Muscle of back (tissue), 13 donors: ENCODE measurements around the gene UBXN11. TPM values are rescaled to one million over a fixed set of nuclear protein-coding genes. Genes with fewer than 3 reads are reported as not detected.

Experiments used
- DNase-seq, 3 donors: peaks; one replicate each; pipeline versions ENCODE4 v3.0.0 to v3.0.0-alpha.2; 2013
- long read RNA-seq, 9 donors: transcript quantifications; one replicate each; lab custom pipeline, GENCODE V29; 2026
- polyA plus RNA-seq, 10 donors: library from polyadenylated mRNA; unstranded; fragments of 120-200 nt; gene quantifications; one replicate each; pipeline ENCODE4 v1.2.1, GENCODE V29; 2013; ENCODE audit not compliant: insufficient read length in 10 of 10

Gene UBXN11
- 10 to 100 TPM in 2 of 10 donors, 1 to 10 TPM in 8; 5.2 to 13.8 (median 8.0) TPM for polyA plus RNA-seq
- long read RNA-seq, donor 1 = 0 reads
- long read RNA-seq, donor 2 = 0 reads
- long read RNA-seq, donor 3 = 0 reads
- long read RNA-seq, donor 4, partial matches to known transcripts = 173 of 173 reads
- long read RNA-seq, donor 4, other reads (novel, unspliced or antisense) = 0 of 173 reads
- long read RNA-seq, donor 5, partial matches to known transcripts = 0 of 2 reads
- long read RNA-seq, donor 5, other reads (novel, unspliced or antisense) = 0 of 2 reads
- long read RNA-seq, donor 6 = 0 reads
- long read RNA-seq, donor 7, partial matches to known transcripts = 0 of 2 reads
- long read RNA-seq, donor 7, other reads (novel, unspliced or antisense) = 0 of 2 reads
- long read RNA-seq, donor 8, partial matches to known transcripts = 0 of 1 reads
- long read RNA-seq, donor 8, other reads (novel, unspliced or antisense) = 0 of 1 reads
- long read RNA-seq, donor 9 = 0 reads

- DNase-seq = peak; percentile 84 to 93 (median 88)
Measured at GRCh38 chr1:26306290-26307229, at the start of gene UBXN11. Gene UBXN11 (minus strand): TSS chr1:26306636. CDS start chr1:26302883, 3,753 bp downstream.

GRCh38 chr1:26356106-26356505 is 49.7 kb upstream of the UBXN11 start:
- no peak for DNase-seq

GRCh38 chr1:26354972-26355371 is 48.5 kb upstream of the UBXN11 start:
- no peak for DNase-seq

- DNase-seq = no peak
Measured at GRCh38 chr1:26353976-26354820, 47.8 kb upstream of the UBXN11 start, which contains the start of gene CRYBG2. Gene CRYBG2 (minus strand): TSS chr1:26354130. CDS start chr1:26346657, 7,473 bp downstream.

- DNase-seq = no peak
Measured at GRCh38 chr1:26353210-26353859, 46.9 kb upstream of the UBXN11 start.

GRCh38 chr1:26352338-26352679 is 45.9 kb upstream of the UBXN11 start:
- DNase-seq = no peak

GRCh38 chr1:26351590-26352337 is 45.3 kb upstream of the UBXN11 start:
- DNase-seq = no peak

GRCh38 chr1:26350701-26351589 is 44.5 kb upstream of the UBXN11 start:
- DNase-seq = no peak

GRCh38 chr1:26350343-26350700 is 43.9 kb upstream of the UBXN11 start:
- no peak for DNase-seq

- no peak for DNase-seq
Measured at GRCh38 chr1:26349877-26350244, 43.4 kb upstream of the UBXN11 start.

- DNase-seq = no peak
Measured at GRCh38 chr1:26349188-26349876, 42.9 kb upstream of the UBXN11 start.

GRCh38 chr1:26346274-26347033 is 40.0 kb upstream of the UBXN11 start:
- DNase-seq = no peak

- no peak for DNase-seq
Measured at GRCh38 chr1:26345718-26346117, 39.3 kb upstream of the UBXN11 start.

- DNase-seq = no peak
Measured at GRCh38 chr1:26344147-26344920, 37.9 kb upstream of the UBXN11 start.

- DNase-seq = no peak
Measured at GRCh38 chr1:26340047-26340481, 33.6 kb upstream of the UBXN11 start.

GRCh38 chr1:26338670-26339069 is 32.2 kb upstream of the UBXN11 start:
- no peak for DNase-seq

GRCh38 chr1:26337625-26338024 is 31.2 kb upstream of the UBXN11 start:
- DNase-seq = no peak
